Stimulated activated CD8-positive, alpha-beta memory T cell treated with anti-CD3 and anti-CD28 coated beads, Interleukin-15, amount 100 ng/mL, for 1 hour (primary cell): ENCODE data around the gene ATP2B3.
A peak's percentile ranks its signal among the peaks of the same experiment; 100 is the strongest.
"Not testable (repeated sequence)": the region's sequence is repeated elsewhere in the genome, so short reads cannot be mapped to it uniquely, and the experiment has no call there.

Experiments
- DNase-seq: peaks from one replicate; pipeline ENCODE4 v3.0.0-alpha.2; 2020; ENCODE audit warnings: low read depth

The ATP2B3 gene

GRCh38 chrX:153593811-153594500 is 76.5 kb downstream of the ATP2B3 start:
- DNase-seq = no peak

GRCh38 chrX:153595387-153595786 is 77.9 kb downstream of the ATP2B3 start:
- DNase-seq = no peak

- no peak for DNase-seq
These were observed 78.7 kb downstream of the ATP2B3 start for GRCh38 chrX:153595859-153596857.

- no peak for DNase-seq
These were observed 79.7 kb downstream of the ATP2B3 start for GRCh38 chrX:153596981-153597750.

- DNase-seq = no peak
These were observed 81.2 kb downstream of the ATP2B3 start, which contains the start of gene CCNQ for GRCh38 chrX:153598541-153599191. Gene CCNQ, minus strand, starts transcription at chrX:153599139. Its CDS starts 66 bp downstream, at chrX:153599073.

- DNase-seq = peak; percentile 62
These were observed 82.0 kb downstream of the ATP2B3 start for GRCh38 chrX:153599192-153600031.

- DNase-seq = no peak
These were observed 82.6 kb downstream of the ATP2B3 start for GRCh38 chrX:153600032-153600373.

- no peak for DNase-seq
These were observed 83.5 kb downstream of the ATP2B3 start for GRCh38 chrX:153600921-153601320.

GRCh38 chrX:153601511-153602110 is 84.2 kb downstream of the ATP2B3 start:
- no peak for DNase-seq

- no peak for DNase-seq
These were observed 85.2 kb downstream of the ATP2B3 start for GRCh38 chrX:153602601-153603000.

- no peak for DNase-seq
These were observed 85.8 kb downstream of the ATP2B3 start for GRCh38 chrX:153603131-153603656.

GRCh38 chrX:153604666-153605380 is 87.4 kb downstream of the ATP2B3 start:
- DNase-seq = not testable (repeated sequence)

GRCh38 chrX:153606503-153606902 is 89.1 kb downstream of the ATP2B3 start:
- DNase-seq = no peak

- no peak for DNase-seq
These were observed 90.9 kb downstream of the ATP2B3 start for GRCh38 chrX:153608376-153608775.

- no peak for DNase-seq
These were observed 91.4 kb downstream of the ATP2B3 start for GRCh38 chrX:153608806-153609205.

- DNase-seq = peak; percentile 55
These were observed 92.7 kb downstream of the ATP2B3 start for GRCh38 chrX:153609917-153610835.

- DNase-seq = no peak
These were observed 93.4 kb downstream of the ATP2B3 start for GRCh38 chrX:153610836-153611213.
